ENCODE data around the gene FTO.

DNA sequence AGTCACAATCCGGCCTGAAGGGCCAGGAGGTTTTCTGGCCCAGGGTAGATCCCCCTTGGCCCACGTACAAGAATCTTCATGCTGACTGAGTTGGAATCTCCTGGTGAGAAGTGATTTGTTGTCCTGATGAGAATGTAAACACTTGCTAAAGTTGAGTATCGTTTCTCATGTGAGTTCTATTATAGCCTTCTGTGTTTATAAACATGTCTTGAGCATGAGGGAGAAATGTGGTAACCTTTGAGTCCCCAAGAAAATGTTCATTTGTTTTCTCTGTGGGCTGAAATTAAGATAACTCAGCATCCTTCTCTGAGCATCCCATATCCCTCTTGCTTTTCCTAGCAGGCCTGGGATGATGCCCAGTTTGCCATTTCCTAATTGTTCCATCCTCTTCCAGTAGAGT, 204.8 kb downstream of the FTO start:
- TF ChIP-seq POLR2A (IDR thresholded peaks at IDR 0.05) (no peak), POLR2AphosphoS5 (IDR thresholded peaks at IDR 0.05; ENCODE audit: insufficient read depth in 1 of 2, low read depth in 1 of 2) (no peak)
- TF ChIP-seq, protein P1, sequence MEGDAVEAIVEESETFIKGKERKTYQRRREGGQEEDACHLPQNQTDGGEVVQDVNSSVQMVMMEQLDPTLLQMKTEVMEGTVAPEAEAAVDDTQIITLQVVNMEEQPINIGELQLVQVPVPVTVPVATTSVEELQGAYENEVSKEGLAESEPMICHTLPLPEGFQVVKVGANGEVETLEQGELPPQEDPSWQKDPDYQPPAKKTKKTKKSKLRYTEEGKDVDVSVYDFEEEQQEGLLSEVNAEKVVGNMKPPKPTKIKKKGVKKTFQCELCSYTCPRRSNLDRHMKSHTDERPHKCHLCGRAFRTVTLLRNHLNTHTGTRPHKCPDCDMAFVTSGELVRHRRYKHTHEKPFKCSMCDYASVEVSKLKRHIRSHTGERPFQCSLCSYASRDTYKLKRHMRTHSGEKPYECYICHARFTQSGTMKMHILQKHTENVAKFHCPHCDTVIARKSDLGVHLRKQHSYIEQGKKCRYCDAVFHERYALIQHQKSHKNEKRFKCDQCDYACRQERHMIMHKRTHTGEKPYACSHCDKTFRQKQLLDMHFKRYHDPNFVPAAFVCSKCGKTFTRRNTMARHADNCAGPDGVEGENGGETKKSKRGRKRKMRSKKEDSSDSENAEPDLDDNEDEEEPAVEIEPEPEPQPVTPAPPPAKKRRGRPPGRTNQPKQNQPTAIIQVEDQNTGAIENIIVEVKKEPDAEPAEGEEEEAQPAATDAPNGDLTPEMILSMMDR (IDR thresholded peaks at IDR 0.05) = no peak
